Stimulated activated naive CD8-positive, alpha-beta T cell treated with anti-CD3 and anti-CD28 coated beads, Interleukin-15, Interleukin-2, amounts not matched to agents 100 ng/mL and 50 ng/mL, for 24 hours (primary cell): ENCODE measurements around the gene ITPK1.

ENCODE experiments used
- H3K27ac Mint-ChIP-seq: one replicate; pipeline ENCODE4 v1.8.0; 2021; ENCODE audit warnings: mild to moderate bottlenecking, mixed read lengths
- H3K27me3 Mint-ChIP-seq: one replicate; pipeline ENCODE4 v1.8.0; 2021; ENCODE audit warnings: mixed read lengths
- H3K36me3 Mint-ChIP-seq: one replicate; pipeline ENCODE4 v1.8.0; 2021; ENCODE audit warnings: low read depth, mixed read lengths
- H3K4me1 Mint-ChIP-seq: one replicate; pipeline ENCODE4 v1.8.0; 2021; ENCODE audit warnings: low read depth, mixed read lengths
- H3K4me3 Mint-ChIP-seq: one replicate; pipeline ENCODE4 v1.8.0; 2021; ENCODE audit warnings: mild to moderate bottlenecking, mixed read lengths
- H3K9me3 Mint-ChIP-seq: one replicate; pipeline ENCODE4 v1.8.0; 2021; ENCODE audit warnings: mixed read lengths

Gene ITPK1

DNA sequence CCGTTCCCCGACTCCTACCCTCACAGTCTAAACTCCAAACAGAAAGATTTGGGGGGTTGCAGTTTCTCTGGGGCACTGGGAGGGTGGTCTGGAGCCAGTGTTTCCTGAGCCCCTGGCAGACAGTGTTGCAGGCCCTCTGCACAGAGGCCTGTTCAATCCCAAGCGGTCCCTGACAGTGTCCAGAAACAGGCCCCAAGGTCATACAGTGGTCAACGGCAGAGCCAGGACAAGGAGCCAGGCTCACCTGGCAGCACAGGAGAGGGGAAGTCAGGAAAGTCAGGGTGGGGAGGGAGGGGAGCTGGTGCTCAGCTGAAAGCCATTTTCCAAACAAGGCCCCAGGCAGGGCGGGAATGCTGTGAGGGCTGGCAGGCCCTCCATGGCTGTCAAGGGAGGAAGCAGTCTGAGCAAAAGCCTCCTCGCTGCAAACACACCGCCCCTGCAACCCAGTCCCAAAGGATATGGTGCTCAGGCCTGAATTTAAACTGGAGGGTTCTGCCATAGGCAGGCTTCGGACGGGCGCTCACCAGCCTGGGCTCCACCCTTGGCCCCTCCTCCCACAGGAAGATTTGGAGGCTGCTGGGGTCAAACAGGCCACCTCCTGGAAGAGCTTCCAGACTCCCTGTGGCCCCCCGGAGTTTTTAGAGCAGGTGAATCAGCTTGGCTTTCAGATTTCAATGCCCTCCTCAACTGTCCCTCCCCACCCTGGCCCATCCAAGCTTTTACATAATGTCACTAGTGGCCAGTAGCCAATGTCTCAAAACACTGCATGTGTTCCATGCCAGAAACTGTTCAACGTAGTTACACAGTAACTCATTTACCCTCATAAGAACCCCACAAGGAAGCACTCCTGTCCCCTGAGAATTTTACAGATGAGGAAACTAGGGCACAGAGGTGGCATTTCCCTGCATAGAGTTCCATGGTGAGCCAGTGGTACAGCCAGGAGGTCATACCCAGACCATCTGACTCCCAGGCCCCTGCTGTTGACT lies 151.3 kb downstream of the ITPK1 start:
- Mint-ChIP-seq H3K27me3 (no peaks in the 10 kb centered on the region), H3K36me3 (peaks cover 7% of the 10 kb centered on the region), H3K9me3 (peaks cover 4% of the 10 kb centered on the region), H3K4me1 (peaks cover 13% of the 10 kb centered on the region), H3K27ac (no peak overlapping the region), H3K4me3 (no peak overlapping the region)

- Mint-ChIP-seq H3K27me3 (no peaks in the 10 kb centered on the region), H3K9me3 (peaks cover 4% of the 10 kb centered on the region), H3K36me3 (peaks cover 8% of the 10 kb centered on the region), H3K27ac (peak overlapping the region; percentile 66), H3K4me3 (no peak overlapping the region), H3K4me1 (peaks cover 13% of the 10 kb centered on the region)
These were observed 152.2 kb downstream of the ITPK1 start for GRCh38 chr14:92963301-92964123.

DNA sequence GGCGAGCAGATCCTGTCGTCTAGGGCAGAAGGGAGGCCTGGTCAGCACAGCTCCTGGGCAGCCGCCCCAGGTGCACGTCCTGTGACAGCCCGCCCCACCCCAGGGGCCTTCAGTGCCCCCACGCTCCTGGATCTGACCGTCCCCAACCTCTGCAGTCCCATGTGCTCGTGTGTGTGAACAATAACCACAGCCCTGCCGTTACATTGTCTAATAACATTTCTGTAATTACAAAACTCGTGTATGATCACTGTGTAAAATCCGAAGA lies 153.0 kb downstream of the ITPK1 start:
- no peak overlapping the region for H3K4me3 Mint-ChIP-seq
- H3K27me3 Mint-ChIP-seq: no peaks in the 10 kb centered on the region
- peaks cover 12% of the 10 kb centered on the region for H3K4me1 Mint-ChIP-seq
- H3K27ac Mint-ChIP-seq: no peak overlapping the region
- H3K36me3 Mint-ChIP-seq: peaks cover 11% of the 10 kb centered on the region
- H3K9me3 Mint-ChIP-seq: peaks cover 4% of the 10 kb centered on the region

GRCh38 chr14:92962031-92962830 lies 153.5 kb downstream of the ITPK1 start:
- Mint-ChIP-seq H3K27me3 (no peaks in the 10 kb centered on the region), H3K36me3 (peaks cover 6% of the 10 kb centered on the region), H3K4me1 (peaks cover 7% of the 10 kb centered on the region), H3K27ac (peak overlapping the region; percentile 10), H3K9me3 (no peaks in the 10 kb centered on the region), H3K4me3 (no peak overlapping the region)

GRCh38 chr14:92961567-92961855 lies 154.2 kb downstream of the ITPK1 start:
- Mint-ChIP-seq H3K4me1 (no peaks in the 10 kb centered on the region), H3K27ac (no peak overlapping the region), H3K36me3 (peaks cover 8% of the 10 kb centered on the region), H3K9me3 (no peaks in the 10 kb centered on the region), H3K27me3 (no peaks in the 10 kb centered on the region), H3K4me3 (no peak overlapping the region)

GRCh38 chr14:92960706-92961566 lies 154.8 kb downstream of the ITPK1 start:
- Mint-ChIP-seq H3K9me3 (no peaks in the 10 kb centered on the region), H3K27me3 (no peaks in the 10 kb centered on the region), H3K4me1 (no peaks in the 10 kb centered on the region), H3K36me3 (peaks cover 14% of the 10 kb centered on the region), H3K27ac (no peak overlapping the region), H3K4me3 (no peak overlapping the region)

GRCh38 chr14:92959761-92960680 lies 155.7 kb downstream of the ITPK1 start:
- Mint-ChIP-seq H3K4me1 (no peaks in the 10 kb centered on the region), H3K27me3 (no peaks in the 10 kb centered on the region), H3K4me3 (no peak overlapping the region), H3K9me3 (no peaks in the 10 kb centered on the region), H3K36me3 (peaks cover 17% of the 10 kb centered on the region), H3K27ac (no peak overlapping the region)

DNA sequence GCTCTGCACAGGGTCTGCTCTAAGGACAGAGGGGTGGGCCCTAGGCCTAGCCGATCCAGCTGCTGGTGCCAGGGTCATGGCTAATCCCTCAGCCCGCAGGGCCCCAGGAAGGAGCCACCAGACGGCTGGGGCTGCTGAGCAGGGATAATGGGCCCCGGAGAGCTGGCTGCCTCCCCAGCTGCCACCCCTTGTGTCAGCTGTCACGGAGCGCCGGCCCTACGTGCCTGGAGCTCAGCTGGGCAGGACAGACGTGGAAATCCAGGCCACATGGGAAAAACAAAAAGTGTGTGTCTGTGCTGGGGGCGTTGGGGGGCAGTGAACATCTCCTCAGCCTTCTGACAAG lies 156.6 kb downstream of the ITPK1 start:
- Mint-ChIP-seq H3K27me3 (no peaks in the 10 kb centered on the region), H3K4me3 (no peak overlapping the region), H3K27ac (no peak overlapping the region), H3K36me3 (peaks cover 17% of the 10 kb centered on the region), H3K4me1 (no peaks in the 10 kb centered on the region), H3K9me3 (no peaks in the 10 kb centered on the region)

- H3K27ac Mint-ChIP-seq: no peak overlapping the region
- H3K27me3 Mint-ChIP-seq: no peaks in the 10 kb centered on the region
- H3K4me3 Mint-ChIP-seq: no peak overlapping the region
- peaks cover 17% of the 10 kb centered on the region for H3K36me3 Mint-ChIP-seq
- no peaks in the 10 kb centered on the region for H3K4me1 Mint-ChIP-seq
- no peaks in the 10 kb centered on the region for H3K9me3 Mint-ChIP-seq
These were observed 157.1 kb downstream of the ITPK1 start for GRCh38 chr14:92958373-92959188.

- Mint-ChIP-seq H3K9me3 (no peaks in the 10 kb centered on the region), H3K36me3 (peaks cover 17% of the 10 kb centered on the region), H3K27me3 (no peaks in the 10 kb centered on the region), H3K27ac (no peak overlapping the region), H3K4me3 (no peak overlapping the region), H3K4me1 (peaks cover 2% of the 10 kb centered on the region)
These were observed 158.8 kb downstream of the ITPK1 start for GRCh38 chr14:92956961-92957360.

DNA sequence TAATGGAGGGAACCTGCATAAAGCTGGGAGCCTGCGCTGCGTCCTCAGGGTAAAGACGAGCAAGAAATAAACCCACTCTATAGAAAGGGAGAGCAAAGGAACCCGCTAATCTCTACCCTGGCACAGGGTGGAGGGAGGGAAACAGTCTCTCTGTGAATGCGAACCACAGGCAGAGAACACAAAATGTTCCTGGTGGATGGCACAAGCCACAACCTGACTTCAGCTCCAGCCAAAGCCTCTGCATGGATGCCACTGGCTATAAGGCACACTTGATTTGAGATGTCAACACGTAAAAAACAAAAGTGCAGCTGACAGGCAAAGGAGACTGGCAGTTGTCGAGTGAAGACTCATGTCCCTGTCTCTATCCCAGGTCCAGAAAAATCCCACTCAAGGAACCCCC lies 160.3 kb downstream of the ITPK1 start:
- Mint-ChIP-seq H3K27ac (no peak overlapping the region), H3K4me3 (no peak overlapping the region), H3K36me3 (peaks cover 20% of the 10 kb centered on the region), H3K27me3 (no peaks in the 10 kb centered on the region), H3K9me3 (no peaks in the 10 kb centered on the region), H3K4me1 (peaks cover 3% of the 10 kb centered on the region)

DNA sequence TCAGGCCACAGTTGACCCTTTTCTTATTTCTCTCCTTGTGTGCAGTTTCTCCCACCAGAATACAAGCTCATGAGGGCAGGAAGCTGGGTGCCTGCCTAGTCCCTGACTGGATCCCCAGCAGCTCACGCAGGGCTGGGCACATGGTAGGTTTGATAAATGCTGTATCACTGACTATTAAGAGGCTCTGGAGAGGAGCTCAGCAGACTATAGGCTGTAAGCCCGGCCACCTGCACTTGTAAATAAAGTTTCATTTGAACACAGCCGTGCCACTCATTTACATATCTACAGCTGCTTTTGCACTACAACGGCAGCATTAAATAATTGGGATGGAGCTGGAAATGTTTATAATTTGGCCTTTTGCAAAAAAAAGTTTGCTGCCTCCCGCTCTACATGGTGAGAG lies 160.8 kb downstream of the ITPK1 start:
- no peak overlapping the region for H3K27ac Mint-ChIP-seq
- no peaks in the 10 kb centered on the region for H3K9me3 Mint-ChIP-seq
- H3K36me3 Mint-ChIP-seq: peaks cover 20% of the 10 kb centered on the region
- H3K27me3 Mint-ChIP-seq: no peaks in the 10 kb centered on the region
- H3K4me1 Mint-ChIP-seq: peaks cover 3% of the 10 kb centered on the region
- H3K4me3 Mint-ChIP-seq: no peak overlapping the region

- Mint-ChIP-seq H3K4me3 (no peak overlapping the region), H3K27ac (no peak overlapping the region), H3K27me3 (no peaks in the 10 kb centered on the region), H3K9me3 (no peaks in the 10 kb centered on the region), H3K4me1 (peaks cover 3% of the 10 kb centered on the region), H3K36me3 (peaks cover 19% of the 10 kb centered on the region)
These were observed 162.2 kb downstream of the ITPK1 start for GRCh38 chr14:92953526-92953925.
